Activated T-cell treated with anti-CD3 and anti-CD28 coated beads for 4 hours (primary cell): ENCODE data around the gene CELF6.

ENCODE experiments used
- DNase-seq: peaks from one replicate; pipeline ENCODE4 v3.0.0-alpha.2; 2020

The CELF6 gene

GRCh38 chr15:72319985-72320671 lies at the start of gene CELF6:
Gene CELF6, minus strand, starts transcription at chr15:72320157. Its CDS starts 283 bp downstream, at chr15:72319874.
- peak; percentile 60 for DNase-seq

GRCh38 chr15:72368899-72369298 lies 48.9 kb upstream of the CELF6 start:
- no peak for DNase-seq

GRCh38 chr15:72368325-72368724 lies 48.4 kb upstream of the CELF6 start:
- no peak for DNase-seq

- no peak for DNase-seq
Measured at GRCh38 chr15:72365844-72366243, 45.9 kb upstream of the CELF6 start.

GRCh38 chr15:72361176-72361575 lies 41.2 kb upstream of the CELF6 start:
- DNase-seq: no peak

- DNase-seq: no peak
Measured at GRCh38 chr15:72358650-72359171, 38.8 kb upstream of the CELF6 start.

GRCh38 chr15:72358121-72358520 lies 38.2 kb upstream of the CELF6 start:
- no peak for DNase-seq

- DNase-seq: no peak
Measured at GRCh38 chr15:72354496-72354895, 34.5 kb upstream of the CELF6 start.

DNA sequence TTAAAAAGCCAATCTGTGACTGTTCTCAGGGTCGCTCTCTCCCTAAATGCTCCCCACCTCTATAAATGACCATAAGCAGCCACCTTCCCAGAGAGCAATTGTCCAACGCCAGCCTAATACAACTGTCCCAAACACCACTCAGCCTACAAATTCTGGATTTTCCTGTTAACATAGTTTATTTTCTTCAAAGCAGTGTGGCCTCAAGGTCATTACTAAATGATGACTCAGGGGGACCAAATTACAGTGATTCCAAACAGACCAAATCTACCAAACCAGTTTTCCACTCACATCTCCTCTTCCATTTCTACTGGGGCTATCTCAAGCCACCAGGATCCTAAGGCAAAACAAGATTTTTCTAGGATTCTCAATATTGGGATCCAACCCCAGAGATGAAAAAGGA lies 33.3 kb upstream of the CELF6 start:
- DNase-seq: no peak

DNA sequence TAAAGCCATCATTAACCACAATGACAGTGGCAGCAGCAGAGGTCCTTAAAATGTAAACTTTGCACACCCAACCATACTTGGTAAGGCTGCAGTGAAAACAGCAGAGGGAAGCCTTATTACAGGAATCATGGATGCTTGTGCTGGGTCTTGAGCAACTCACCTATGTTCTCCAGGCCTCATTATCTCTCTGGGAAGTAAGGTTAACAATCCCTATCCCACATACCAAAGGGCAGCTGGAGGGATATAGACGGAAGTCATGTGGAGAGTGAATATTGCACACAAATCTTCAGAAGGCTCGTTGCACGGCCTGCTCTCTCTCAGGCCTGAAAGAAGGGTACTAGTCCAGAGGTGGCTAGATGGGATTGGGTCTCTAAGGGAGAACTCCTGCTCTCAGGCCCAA lies 25.8 kb upstream of the CELF6 start:
- DNase-seq: no peak

GRCh38 chr15:72345280-72345679 lies 25.3 kb upstream of the CELF6 start:
- no peak for DNase-seq

DNA sequence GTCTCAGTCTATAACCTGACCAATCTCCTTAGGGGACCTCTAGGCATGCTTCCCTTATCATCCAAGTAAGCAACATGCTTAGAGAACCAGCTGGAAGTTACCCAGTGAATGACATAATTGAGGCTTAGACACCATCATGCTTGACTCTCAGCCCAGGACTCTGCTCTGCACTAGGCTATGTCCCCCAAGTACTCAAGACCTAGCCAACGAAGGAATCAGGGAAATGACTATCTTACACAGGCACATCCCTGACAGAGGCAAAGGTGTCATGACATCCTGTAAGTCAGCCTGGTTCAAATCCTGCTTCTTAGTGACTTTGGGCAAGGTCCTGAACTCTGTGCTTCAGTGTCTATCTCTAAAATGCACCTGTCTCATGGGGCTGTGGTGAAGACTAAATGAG lies 24.6 kb upstream of the CELF6 start:
- no peak for DNase-seq

DNA sequence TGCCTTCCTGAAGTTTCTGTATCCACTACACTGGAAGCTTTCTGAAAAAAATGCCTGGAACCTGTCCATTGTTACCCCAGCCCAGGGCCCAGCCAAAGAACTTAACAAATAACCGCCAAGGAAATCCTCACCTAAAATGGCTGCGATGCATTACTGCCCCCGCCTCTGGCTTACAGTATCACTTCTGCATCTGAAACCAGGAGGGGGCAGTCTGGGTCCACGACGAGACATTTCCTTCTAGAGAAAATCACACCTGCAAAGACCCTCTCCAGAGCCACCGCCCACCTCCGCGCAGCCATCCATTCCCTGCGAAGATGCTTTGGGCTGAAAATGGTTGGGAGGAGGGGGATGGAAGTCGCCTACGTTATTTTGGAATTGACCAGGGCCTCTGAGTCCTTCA lies 22.4 kb upstream of the CELF6 start:
- DNase-seq: peak; percentile 17

- DNase-seq: no peak
Measured at GRCh38 chr15:72341361-72341760, 21.4 kb upstream of the CELF6 start.

DNA sequence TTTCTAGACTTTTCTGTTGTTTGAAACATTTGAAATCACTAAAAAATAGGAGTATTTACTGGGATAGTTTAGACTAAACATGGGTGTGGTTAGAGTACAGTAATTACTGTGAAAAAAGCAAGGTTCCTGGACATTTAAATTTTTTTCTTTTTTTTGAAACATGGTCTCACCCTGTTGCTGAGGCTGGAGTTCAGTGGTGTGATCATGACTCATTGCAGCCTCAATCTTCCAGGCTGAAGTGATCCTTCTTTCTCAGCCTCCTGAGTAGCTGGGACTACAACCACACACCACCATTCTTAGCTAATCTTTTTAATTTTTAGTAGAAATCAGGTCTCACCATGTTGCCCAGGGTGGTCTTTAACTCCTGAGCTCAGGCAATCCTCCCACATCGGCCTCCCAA lies 20.4 kb upstream of the CELF6 start:
- DNase-seq: no peak

DNA sequence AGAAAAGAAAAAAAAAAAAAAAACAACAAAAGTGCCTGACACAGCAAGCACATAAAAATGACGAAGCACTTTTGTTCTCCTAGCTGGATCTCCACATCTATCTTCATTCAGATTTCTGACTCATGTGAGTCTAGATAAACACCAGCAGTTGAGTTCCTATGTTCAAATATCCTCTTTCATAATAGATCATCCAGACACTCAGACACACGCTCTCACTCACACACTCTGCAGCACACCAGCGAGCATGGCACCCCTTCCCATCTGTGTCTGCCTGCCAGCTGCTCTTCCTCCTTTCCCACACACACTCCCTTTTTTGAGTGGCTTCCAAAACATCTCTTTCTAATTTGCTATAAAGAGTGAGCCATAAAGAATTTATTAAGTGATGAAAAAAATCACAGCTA lies 19.8 kb upstream of the CELF6 start:
- no peak for DNase-seq

DNA sequence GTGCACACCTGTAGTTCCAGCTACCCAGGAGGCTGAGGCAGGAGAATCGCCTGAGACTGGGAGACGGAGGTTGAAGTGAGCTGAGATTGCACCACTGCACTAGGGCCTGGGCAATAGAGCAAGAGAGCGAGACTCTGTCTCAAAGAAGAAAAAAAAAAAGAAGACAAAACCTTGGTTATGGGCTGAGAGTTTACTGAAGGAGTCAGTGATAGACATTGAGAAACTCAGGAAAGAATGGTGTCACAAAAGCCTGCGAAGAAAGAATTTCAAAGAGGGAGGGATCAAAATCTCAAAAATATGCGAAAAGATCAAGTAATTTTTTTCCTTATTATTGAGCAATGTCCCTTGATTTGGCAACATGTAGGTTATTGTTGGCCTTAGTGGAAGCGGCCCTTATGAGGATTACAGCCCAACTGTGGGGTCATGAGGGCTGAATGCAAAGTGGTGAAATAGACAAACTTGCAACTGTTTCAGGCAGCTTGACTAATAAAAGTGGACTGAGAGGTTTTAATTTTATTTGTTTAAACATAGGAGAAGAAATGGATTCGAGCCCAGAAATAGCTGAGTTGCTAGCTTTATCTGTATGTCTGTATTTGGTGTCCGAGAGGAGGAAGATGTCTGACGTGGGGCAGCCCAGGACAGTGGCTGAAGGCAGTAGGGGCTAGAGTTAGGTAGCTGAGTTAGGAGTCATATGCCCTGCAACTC lies 18.8 kb upstream of the CELF6 start:
- DNase-seq: no peak

- no peak for DNase-seq
Measured at GRCh38 chr15:72338148-72338547, 18.2 kb upstream of the CELF6 start.

GRCh38 chr15:72334842-72335241 lies 14.9 kb upstream of the CELF6 start:
- DNase-seq: no peak

DNA sequence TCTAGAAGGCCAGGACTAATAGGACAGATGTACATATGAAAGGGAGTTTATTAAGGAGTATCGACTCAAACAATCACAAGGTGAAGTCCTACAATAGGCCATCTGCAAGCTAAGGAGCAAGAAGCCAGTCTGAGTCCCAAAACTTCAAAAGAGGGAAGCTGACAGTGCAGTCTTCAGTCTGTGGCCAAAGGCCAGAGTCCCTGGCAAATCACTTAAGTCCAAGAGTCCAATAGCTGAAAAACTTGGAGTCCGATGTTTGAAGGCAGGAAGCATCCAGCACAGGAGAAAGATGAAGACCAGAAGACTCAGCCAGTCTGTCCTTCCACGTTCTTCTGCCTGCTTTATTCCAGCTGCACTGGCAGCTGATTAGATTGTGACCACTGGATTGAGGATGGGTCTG lies 11.1 kb upstream of the CELF6 start:
- no peak for DNase-seq

DNA sequence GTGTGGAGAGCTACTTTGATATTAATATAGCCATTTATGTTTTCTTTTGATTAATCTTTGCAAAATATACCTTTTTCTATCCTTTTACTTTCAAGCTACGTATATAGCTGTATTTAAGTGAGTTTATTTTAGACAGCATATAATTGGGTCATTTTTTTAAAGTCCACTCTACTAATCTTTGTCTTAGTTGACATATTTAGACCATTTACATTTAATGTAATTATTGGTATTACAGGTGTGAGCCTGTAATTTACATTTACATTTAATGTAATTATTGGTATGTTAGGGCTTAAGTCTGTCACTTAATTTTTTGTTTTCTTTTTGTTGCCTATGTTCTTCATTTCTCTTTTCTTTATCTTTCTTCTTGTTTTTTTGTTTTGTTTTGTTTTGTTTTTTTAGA lies 3.8 kb upstream of the CELF6 start:
- no peak for DNase-seq

DNA sequence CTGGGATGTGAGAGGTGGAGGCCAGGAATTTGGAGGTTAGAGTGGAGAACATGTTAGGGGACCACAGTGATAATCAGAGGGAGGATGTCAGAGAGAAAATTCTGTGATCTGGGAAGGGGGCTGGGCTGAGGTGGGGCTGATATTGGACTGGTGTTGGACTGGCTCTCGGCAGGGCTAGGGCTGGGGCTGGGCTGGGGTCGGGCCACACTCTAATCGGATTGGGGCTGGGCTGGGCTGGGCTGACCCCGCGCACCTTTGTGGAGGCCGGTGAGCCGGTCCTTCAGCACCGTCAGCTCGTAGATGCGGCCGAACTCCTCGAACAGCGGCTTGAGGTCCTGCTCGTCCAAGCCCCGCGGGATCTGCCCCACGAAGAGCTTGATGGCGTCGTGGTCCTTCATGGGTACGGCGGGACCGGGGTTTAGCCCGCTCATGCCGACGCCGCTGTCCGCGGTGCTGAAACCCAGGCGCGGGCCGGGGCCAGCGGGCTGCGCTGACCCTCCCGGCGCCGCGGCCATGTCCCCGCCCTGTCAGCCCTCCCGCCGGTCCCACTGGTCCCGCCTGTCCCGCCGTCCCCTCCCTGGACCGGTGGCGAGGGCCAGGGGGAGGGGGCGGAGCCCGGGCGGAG lies 485 bp downstream of the CELF6 start:
- DNase-seq: peak; percentile 7

DNA sequence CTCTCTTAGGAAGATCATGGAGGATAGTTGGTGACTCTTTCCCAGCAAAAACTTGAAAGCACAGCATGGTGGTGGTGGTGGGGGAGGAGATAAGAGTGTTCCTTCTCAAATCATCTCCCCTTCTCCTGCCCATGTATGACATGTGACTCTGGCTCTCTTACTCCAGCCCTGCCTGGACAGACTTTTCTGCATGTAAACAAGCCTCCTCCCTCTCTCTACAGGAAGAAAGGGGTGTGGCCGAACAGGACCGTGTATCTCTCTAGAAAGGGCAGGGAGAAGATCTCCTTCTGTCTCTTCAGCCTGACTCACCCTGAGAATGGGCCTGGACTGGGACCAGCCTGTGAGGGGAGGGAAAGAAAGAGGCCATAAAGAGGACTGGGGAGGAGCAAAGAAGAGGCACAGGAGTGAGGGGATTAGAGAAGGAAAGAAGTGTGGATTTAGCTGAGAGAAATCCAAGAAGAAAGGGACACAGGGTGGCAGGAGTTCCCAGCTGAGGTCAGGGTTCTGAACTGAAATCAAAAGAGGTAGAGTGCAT lies 1.5 kb downstream of the CELF6 start:
- DNase-seq: no peak
